Progenitor cell of endocrine pancreas (in vitro differentiated cells): ENCODE data around the gene CACFD1. TPM values are rescaled to one million over a fixed set of nuclear protein-coding genes. Genes with fewer than 3 reads are reported as not detected.
A peak's percentile ranks its signal among the peaks of the same experiment; 100 is the strongest.

Experiments
- DNase-seq: peaks from one replicate; pipeline ENCODE4 v3.0.0; 2021; ENCODE audit warnings: low spot score; ENCODE audit not compliant: unreplicated experiment
- H3K27ac Mint-ChIP-seq: 2 replicates; pipeline ENCODE4 v1.8.0; 2021; ENCODE audit warnings: mild to moderate bottlenecking, moderate library complexity, mixed read lengths
- H3K27me3 Mint-ChIP-seq: 2 replicates; pipeline ENCODE4 v1.8.0; 2021; ENCODE audit warnings: mixed read lengths
- H3K36me3 Mint-ChIP-seq: 2 replicates; pipeline ENCODE4 v1.8.0; 2022; ENCODE audit warnings: mixed read lengths; ENCODE audit not compliant: insufficient read depth
- H3K4me1 Mint-ChIP-seq: 2 replicates; pipeline ENCODE4 v1.8.0; 2021; ENCODE audit warnings: low read depth, mixed read lengths
- H3K4me3 Mint-ChIP-seq: 2 replicates; pipeline ENCODE4 v1.8.0; 2021; ENCODE audit warnings: low read depth, mild to moderate bottlenecking, moderate library complexity, mixed read lengths
- H3K9me3 Mint-ChIP-seq: 2 replicates; pipeline ENCODE4 v1.8.0; 2021; ENCODE audit warnings: low read depth, mixed read lengths
- total RNA-seq: library from RNA; stranded (reverse); gene quantifications from 2 replicates; pipeline ENCODE4 v1.2.1, GENCODE V29; 2021
- TF ChIP-seq, protein P1 (sequence below): fragments of 200-600 bp; sonication (generic); IDR thresholded peaks from one replicate; pipeline ENCODE4 v1.5.0; 2021; ENCODE audit warnings: antibody characterized with exemption, mild to moderate bottlenecking; ENCODE audit not compliant: unreplicated experiment

The CACFD1 gene
- total RNA-seq, 1 donor from 2014 or later = 56.2 TPM

- no peaks in the 10 kb centered on the region for H3K36me3 Mint-ChIP-seq
- TF ChIP-seq, protein P1, sequence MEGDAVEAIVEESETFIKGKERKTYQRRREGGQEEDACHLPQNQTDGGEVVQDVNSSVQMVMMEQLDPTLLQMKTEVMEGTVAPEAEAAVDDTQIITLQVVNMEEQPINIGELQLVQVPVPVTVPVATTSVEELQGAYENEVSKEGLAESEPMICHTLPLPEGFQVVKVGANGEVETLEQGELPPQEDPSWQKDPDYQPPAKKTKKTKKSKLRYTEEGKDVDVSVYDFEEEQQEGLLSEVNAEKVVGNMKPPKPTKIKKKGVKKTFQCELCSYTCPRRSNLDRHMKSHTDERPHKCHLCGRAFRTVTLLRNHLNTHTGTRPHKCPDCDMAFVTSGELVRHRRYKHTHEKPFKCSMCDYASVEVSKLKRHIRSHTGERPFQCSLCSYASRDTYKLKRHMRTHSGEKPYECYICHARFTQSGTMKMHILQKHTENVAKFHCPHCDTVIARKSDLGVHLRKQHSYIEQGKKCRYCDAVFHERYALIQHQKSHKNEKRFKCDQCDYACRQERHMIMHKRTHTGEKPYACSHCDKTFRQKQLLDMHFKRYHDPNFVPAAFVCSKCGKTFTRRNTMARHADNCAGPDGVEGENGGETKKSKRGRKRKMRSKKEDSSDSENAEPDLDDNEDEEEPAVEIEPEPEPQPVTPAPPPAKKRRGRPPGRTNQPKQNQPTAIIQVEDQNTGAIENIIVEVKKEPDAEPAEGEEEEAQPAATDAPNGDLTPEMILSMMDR = no peak
- H3K4me3 Mint-ChIP-seq = no peak overlapping the region
- H3K4me1 Mint-ChIP-seq = no peaks in the 10 kb centered on the region
- DNase-seq = no peak
- H3K27ac Mint-ChIP-seq = no peak overlapping the region
- H3K27me3 Mint-ChIP-seq = peaks cover 20% of the 10 kb centered on the region
- H3K9me3 Mint-ChIP-seq = no peaks in the 10 kb centered on the region
Observed at GRCh38 chr9:133476941-133477340, 17.2 kb downstream of the CACFD1 start.

DNA sequence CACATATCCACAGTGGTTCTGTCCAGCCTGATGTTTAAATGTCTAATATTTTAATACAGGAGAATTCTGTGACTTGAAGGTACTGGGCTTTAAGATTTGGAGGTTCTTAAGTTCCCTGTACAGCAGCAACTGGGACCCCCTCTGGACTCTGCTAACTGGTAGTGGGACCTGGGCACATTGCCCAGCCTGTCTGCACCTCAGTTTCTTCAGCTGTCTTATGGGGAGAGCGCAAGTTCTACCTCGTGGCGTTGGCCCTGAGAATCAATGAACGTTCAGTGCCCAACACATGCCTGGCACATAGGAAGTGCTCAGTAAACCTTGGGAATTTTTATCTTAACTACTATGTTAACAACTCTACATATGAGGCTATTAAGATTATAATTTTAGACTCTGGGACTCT, 17.7 kb downstream of the CACFD1 start:
- Mint-ChIP-seq H3K27ac (no peak overlapping the region), H3K36me3 (no peaks in the 10 kb centered on the region)

GRCh38 chr9:133477992-133478850, 18.4 kb downstream of the CACFD1 start:
- H3K27ac Mint-ChIP-seq = no peak overlapping the region
- DNase-seq = no peak
- TF ChIP-seq, protein P1 = no peak
- peak overlapping the region; percentile 47 for H3K4me3 Mint-ChIP-seq
- H3K36me3 Mint-ChIP-seq = no peaks in the 10 kb centered on the region
- H3K4me1 Mint-ChIP-seq = no peaks in the 10 kb centered on the region
- no peaks in the 10 kb centered on the region for H3K9me3 Mint-ChIP-seq
- peaks cover 29% of the 10 kb centered on the region for H3K27me3 Mint-ChIP-seq

More for the DNA sequence above, 17.7 kb downstream of the CACFD1 start:
- Mint-ChIP-seq H3K27me3 (peaks cover 25% of the 10 kb centered on the region), H3K9me3 (no peaks in the 10 kb centered on the region), H3K4me3 (no peak overlapping the region), H3K4me1 (no peaks in the 10 kb centered on the region)
- TF ChIP-seq, protein P1 = no peak
- DNase-seq = no peak

- Mint-ChIP-seq H3K27me3 (peaks cover 37% of the 10 kb centered on the region), H3K9me3 (no peaks in the 10 kb centered on the region), H3K4me1 (no peaks in the 10 kb centered on the region), H3K36me3 (no peaks in the 10 kb centered on the region), H3K4me3 (peak within 1 kb of the TSS; percentile 53), H3K27ac (no peak within 1 kb of the TSS)
- TF ChIP-seq, protein P1 = no peak
- DNase-seq = peak; percentile 82
Observed at GRCh38 chr9:133478851-133479711, 19.3 kb downstream of the CACFD1 start, which contains the start of gene SLC2A6. Gene SLC2A6 (minus strand): TSS chr9:133479099. CDS start chr9:133479059, 40 bp downstream.

DNA sequence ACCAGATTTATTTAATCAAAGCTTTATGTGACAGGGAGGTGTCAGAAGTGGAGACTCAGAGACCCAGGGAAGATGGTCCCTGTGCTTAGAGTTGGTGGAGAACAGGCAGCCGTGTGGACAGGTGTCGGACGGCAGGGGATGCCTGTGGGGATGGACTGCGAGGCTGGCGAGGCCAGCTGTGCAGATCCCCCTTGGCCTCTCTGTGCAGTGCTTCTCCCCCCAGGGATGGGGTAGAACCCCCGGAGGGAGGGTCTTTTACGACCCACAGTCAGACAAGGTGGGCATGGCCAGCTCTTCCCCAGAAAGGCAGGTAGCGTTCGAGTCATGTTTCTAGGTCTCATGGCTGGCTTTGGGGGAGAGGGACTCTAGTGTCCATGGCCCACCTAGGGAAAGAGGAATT, 23.8 kb downstream of the CACFD1 start:
- TF ChIP-seq, protein P1 = no peak
- no peaks in the 10 kb centered on the region for H3K4me1 Mint-ChIP-seq
- H3K27me3 Mint-ChIP-seq = peaks cover 37% of the 10 kb centered on the region
- H3K27ac Mint-ChIP-seq = no peak overlapping the region
- no peak overlapping the region for H3K4me3 Mint-ChIP-seq
- DNase-seq = no peak
- H3K9me3 Mint-ChIP-seq = no peaks in the 10 kb centered on the region
- no peaks in the 10 kb centered on the region for H3K36me3 Mint-ChIP-seq
